HEK293 (cell line): ENCODE data around the gene MEAF6.
A peak's percentile ranks its signal among the peaks of the same experiment; 100 is the strongest.

Experiments used
- EGR2 ChIP-seq: fragments of 450-650 bp; formaldehyde crosslinking; IDR thresholded peaks from 2 replicates; pipeline ENCODE4 v1.5.1; 2016; ENCODE audit warnings: low read depth, missing biosample characterization, missing genetic modification characterization
- GLIS1 ChIP-seq: fragments of 450-650 bp; formaldehyde crosslinking; IDR thresholded peaks from 2 replicates; pipeline ENCODE4 v1.5.1; 2016; ENCODE audit warnings: missing biosample characterization, missing genetic modification characterization
- HIC1 ChIP-seq: fragments of 450-650 bp; formaldehyde crosslinking; IDR thresholded peaks from 2 replicates; pipeline ENCODE4 v1.5.1; 2016; ENCODE audit warnings: missing biosample characterization, missing genetic modification characterization
- KLF1 ChIP-seq: fragments of 450-650 bp; formaldehyde crosslinking; IDR thresholded peaks from 2 replicates; pipeline ENCODE4 v1.5.1; 2016; ENCODE audit warnings: missing biosample characterization, missing genetic modification characterization
- KLF8 ChIP-seq: fragments of 450-650 bp; formaldehyde crosslinking; IDR thresholded peaks from 2 replicates; pipeline ENCODE4 v1.5.1; 2016; ENCODE audit warnings: missing biosample characterization, missing genetic modification characterization
- PATZ1 ChIP-seq: fragments of 450-650 bp; formaldehyde crosslinking; IDR thresholded peaks from 2 replicates; pipeline ENCODE4 v1.5.1; 2016; ENCODE audit warnings: missing biosample characterization, missing genetic modification characterization
- PRDM1 ChIP-seq: fragments of 450-650 bp; formaldehyde crosslinking; IDR thresholded peaks from 2 replicates; pipeline ENCODE4; 2016; ENCODE audit warnings: missing biosample characterization, missing genetic modification characterization
- PRDM2 ChIP-seq: fragments of 450-650 bp; formaldehyde crosslinking; IDR thresholded peaks from 2 replicates; pipeline ENCODE4 v1.5.1; 2016; ENCODE audit warnings: missing biosample characterization, missing genetic modification characterization, borderline replicate concordance
- SCRT2 ChIP-seq: fragments of 450-650 bp; formaldehyde crosslinking; IDR thresholded peaks from 2 replicates; pipeline ENCODE4 v1.5.1; 2016; ENCODE audit warnings: missing biosample characterization, missing genetic modification characterization
- SP2 ChIP-seq: fragments of 450-650 bp; formaldehyde crosslinking; IDR thresholded peaks from 2 replicates; pipeline ENCODE4 v1.5.1; 2016; ENCODE audit warnings: missing biosample characterization, missing genetic modification characterization
- SP7 ChIP-seq: fragments of 450-650 bp; formaldehyde crosslinking; IDR thresholded peaks from 2 replicates; pipeline ENCODE4 v1.5.1; 2016; ENCODE audit warnings: missing biosample characterization, missing genetic modification characterization
- ZBTB17 ChIP-seq: fragments of 450-650 bp; formaldehyde crosslinking; IDR thresholded peaks from 2 replicates; pipeline ENCODE4 v1.5.1; 2016; ENCODE audit warnings: missing biosample characterization, missing genetic modification characterization
- ZBTB6 ChIP-seq: fragments of 450-650 bp; formaldehyde crosslinking; IDR thresholded peaks from 2 replicates; pipeline ENCODE4 v1.5.1; 2017; ENCODE audit warnings: missing biosample characterization, missing genetic modification characterization
- ZFHX2 ChIP-seq: fragments of 450-650 bp; formaldehyde crosslinking; conservative IDR thresholded peaks from 2 replicates; pipeline ENCODE4 v1.5.1; 2016; ENCODE audit warnings: missing biosample characterization, missing genetic modification characterization
- ZFP37 ChIP-seq: fragments of 450-650 bp; formaldehyde crosslinking; IDR thresholded peaks from 2 replicates; pipeline ENCODE4 v1.5.1; 2016; ENCODE audit warnings: missing biosample characterization, missing genetic modification characterization
- ZNF157 ChIP-seq: fragments of 450-650 bp; formaldehyde crosslinking; IDR thresholded peaks from 2 replicates; pipeline ENCODE4 v1.5.1; 2016; ENCODE audit warnings: missing biosample characterization, missing genetic modification characterization
- ZNF174 ChIP-seq: fragments of 450-650 bp; formaldehyde crosslinking; IDR thresholded peaks from 2 replicates; pipeline ENCODE4 v1.5.0; 2017; ENCODE audit warnings: missing biosample characterization, mild to moderate bottlenecking, missing genetic modification characterization
- ZNF19 ChIP-seq: fragments of 450-650 bp; formaldehyde crosslinking; IDR thresholded peaks from 2 replicates; pipeline ENCODE4; 2016; ENCODE audit warnings: missing biosample characterization, missing genetic modification characterization, low read depth
- ZNF266 ChIP-seq: fragments of 450-650 bp; formaldehyde crosslinking; IDR thresholded peaks from 2 replicates; pipeline ENCODE4 v1.5.1; 2016; ENCODE audit warnings: missing biosample characterization, missing genetic modification characterization, low read depth
- ZNF292 ChIP-seq: fragments of 450-650 bp; formaldehyde crosslinking; IDR thresholded peaks from 2 replicates; pipeline ENCODE4 v1.5.1; 2016; ENCODE audit warnings: low read depth, missing biosample characterization, missing genetic modification characterization, borderline replicate concordance
- ZNF391 ChIP-seq: fragments of 450-650 bp; formaldehyde crosslinking; IDR thresholded peaks from 2 replicates; pipeline ENCODE4 v1.5.1; 2016; ENCODE audit warnings: low read depth, missing biosample characterization, missing genetic modification characterization, borderline replicate concordance
- ZNF629 ChIP-seq: fragments of 450-650 bp; formaldehyde crosslinking; IDR thresholded peaks from 2 replicates; pipeline ENCODE4 v1.5.1; 2017; ENCODE audit warnings: missing biosample characterization, missing genetic modification characterization
- ZNF692 ChIP-seq: fragments of 450-650 bp; formaldehyde crosslinking; IDR thresholded peaks from 2 replicates; pipeline ENCODE4 v1.5.1; 2016; ENCODE audit warnings: missing biosample characterization, missing genetic modification characterization

Gene MEAF6

GRCh38 chr1:37479255-37480124, 35.1 kb downstream of the MEAF6 start (continued):
- TF ChIP-seq ZNF157 (no peak), EGR2 (tag by site-specific recombination) (peak; percentile 93), ZNF266 (no peak), KLF1 (peak; percentile 70), ZFP37 (tag by site-specific recombination) (0 out of 2 replicates have a peak, but pooled peaks have one; percentile 44), GLIS1 (tag by site-specific recombination) (peak; percentile 96), SP7 (peak; percentile 70), ZNF19 (no peak), ZFHX2 (tag by site-specific recombination) (peak; percentile 95), ZNF174 (no peak), ZNF692 (tag by site-specific recombination) (peak; percentile 82), ZBTB17 (tag by site-specific recombination) (0 out of 2 replicates have a peak, but pooled peaks have one; percentile 31), ZNF292 (tag by site-specific recombination) (no peak), SP2 (peak; percentile 66), PRDM1 (tag by site-specific recombination) (peak; percentile 50; the same call in 1 of the 2 replicates), HIC1 (tag by site-specific recombination) (peak; percentile 50; the same call in 1 of the 2 replicates), SCRT2 (tag by site-specific recombination) (peak; percentile 39; the same call in 1 of the 2 replicates), PRDM2 (tag by site-specific recombination) (no peak), ZNF391 (tag by site-specific recombination) (no peak), ZNF629 (tag by site-specific recombination) (peak; percentile 65), ZBTB6 (tag by site-specific recombination) (peak; percentile 62), KLF8 (tag by site-specific recombination) (peak; percentile 53), PATZ1 (tag by site-specific recombination) (peak; percentile 86)
